GM12873 (cell line): ENCODE results near the gene AFAP1.

ENCODE experiments used
- TF ChIP-seq, protein P1 (sequence below): IDR thresholded peaks from 2 replicates; pipeline ENCODE4 v1.5.1; 2012; ENCODE audit warnings: low read depth, mild to moderate bottlenecking, moderate library complexity, low read length, control low read depth; ENCODE audit not compliant: insufficient read depth; ENCODE audit errors: missing control alignments

Gene AFAP1

DNA sequence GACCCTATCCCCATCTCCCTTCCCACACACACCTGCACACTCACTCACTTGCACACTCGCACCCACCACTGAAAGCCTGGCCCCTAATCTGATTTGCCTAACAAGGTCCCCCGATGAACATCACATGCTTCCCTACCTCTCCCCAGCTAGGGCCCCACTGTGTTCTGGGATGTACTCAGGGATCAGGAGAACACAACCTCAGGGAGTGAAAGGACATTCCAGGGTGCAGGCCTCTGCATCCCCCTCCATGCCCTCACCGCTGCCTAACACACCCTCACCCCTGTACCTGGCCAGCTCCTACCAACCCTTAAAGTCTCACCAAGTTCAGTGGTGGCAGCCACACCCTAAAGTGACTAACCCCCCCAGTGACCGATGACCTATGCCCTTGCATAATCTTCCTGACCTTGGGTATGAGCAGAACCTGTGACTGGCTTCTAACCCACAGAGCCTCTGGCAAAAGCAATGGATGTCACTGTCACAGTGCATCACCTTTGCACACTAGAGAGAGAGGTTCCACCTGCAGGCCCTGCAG lies 2.4 kb upstream of the AFAP1 start:
- TF ChIP-seq, protein P1, sequence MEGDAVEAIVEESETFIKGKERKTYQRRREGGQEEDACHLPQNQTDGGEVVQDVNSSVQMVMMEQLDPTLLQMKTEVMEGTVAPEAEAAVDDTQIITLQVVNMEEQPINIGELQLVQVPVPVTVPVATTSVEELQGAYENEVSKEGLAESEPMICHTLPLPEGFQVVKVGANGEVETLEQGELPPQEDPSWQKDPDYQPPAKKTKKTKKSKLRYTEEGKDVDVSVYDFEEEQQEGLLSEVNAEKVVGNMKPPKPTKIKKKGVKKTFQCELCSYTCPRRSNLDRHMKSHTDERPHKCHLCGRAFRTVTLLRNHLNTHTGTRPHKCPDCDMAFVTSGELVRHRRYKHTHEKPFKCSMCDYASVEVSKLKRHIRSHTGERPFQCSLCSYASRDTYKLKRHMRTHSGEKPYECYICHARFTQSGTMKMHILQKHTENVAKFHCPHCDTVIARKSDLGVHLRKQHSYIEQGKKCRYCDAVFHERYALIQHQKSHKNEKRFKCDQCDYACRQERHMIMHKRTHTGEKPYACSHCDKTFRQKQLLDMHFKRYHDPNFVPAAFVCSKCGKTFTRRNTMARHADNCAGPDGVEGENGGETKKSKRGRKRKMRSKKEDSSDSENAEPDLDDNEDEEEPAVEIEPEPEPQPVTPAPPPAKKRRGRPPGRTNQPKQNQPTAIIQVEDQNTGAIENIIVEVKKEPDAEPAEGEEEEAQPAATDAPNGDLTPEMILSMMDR = no peak

DNA sequence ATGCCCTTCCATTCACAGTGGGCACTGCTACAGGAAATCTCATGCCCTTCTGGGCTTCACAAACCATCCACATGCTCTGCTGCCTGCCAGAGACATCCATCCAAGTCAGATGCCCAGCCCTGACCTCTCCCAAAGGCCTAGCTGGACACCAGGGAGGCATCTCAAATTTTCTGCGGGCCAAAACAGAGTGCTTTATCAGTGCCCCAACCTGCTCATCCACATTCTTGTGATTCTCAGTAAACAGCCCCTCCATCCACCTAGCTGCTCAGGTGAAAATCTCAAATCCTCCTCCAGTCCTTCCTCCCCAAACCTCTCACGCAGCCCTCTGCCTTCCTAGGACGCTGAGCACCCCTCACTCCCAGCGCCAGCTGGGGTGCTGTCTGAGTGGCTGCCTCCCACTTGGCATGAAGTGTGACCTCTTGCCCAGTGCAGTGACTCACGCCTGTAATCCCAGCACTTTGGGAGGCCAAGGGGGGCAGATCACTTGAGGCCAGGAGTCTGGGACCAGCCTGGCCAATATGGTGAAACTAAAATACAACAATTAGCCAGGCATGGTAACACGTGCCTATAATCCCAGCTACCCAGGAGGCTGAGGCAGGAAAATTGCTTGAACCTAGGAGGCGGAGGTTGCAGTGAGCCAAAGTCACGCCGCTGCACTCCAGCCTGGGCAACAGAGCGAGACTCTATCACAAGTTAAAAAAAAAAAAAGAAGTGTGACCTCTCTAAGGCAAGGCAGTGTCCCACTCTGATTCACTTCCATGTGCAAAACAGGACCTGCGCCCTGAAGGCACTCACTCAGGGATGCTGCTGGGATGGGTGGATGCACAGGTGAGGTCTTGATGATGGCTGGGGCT lies 1.7 kb upstream of the AFAP1 start:
- TF ChIP-seq, protein P1 = no peak

DNA sequence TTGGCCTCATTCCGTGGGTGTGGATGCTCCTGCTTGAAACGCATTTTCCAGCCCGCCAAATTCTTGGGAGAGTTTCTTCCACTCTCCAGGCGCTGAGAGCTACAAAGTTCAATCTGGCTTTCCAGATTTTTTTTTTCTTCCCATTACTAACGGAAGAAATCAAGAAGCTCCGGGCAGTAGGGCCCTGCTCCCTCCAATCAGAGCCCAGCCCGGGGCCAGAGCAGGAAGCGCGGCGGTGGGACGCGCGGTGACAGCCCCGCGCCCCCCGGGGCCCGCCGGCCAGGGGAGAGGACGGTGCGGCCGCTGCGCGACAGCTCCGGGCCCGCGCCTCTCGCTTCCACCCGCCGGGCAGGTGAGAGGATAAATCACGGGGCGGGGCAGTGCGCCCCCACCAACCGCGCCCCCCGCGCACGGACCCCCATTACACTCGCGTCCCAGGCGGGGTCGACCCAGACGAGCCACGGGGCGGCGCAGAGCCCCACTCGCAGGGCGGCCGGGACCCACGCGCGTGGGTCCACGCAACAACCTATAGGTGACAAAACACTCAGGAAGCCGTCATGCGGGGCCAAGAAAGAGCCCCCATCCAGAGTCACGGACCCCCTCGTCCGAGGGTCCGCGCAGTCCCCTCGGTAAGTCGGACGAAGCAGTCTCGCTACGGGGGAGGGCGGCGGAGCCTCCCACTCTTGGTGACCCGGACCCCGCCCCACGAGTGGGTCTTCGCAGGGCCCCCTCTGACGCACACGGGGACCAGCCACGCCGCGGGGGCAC lies 868 bp downstream of the AFAP1 start:
- TF ChIP-seq, protein P1 = no peak

DNA sequence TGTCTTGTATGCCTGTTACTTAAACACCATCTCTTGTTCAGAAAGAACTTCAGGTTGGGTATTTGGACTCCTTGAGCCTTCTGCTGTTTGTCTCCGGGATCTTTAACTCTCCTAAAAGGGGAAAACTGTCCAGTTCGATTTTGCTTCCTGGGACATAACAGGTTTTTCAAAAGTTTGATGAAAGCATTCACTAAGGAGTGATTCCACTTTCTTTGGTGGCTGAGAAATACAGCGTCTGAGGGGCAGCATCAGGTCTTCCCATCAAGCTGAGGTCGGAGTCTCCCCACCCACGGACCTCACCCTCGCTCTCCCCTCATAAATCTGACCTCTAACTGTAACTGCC lies 1.4 kb downstream of the AFAP1 start:
- TF ChIP-seq, protein P1 = no peak

DNA sequence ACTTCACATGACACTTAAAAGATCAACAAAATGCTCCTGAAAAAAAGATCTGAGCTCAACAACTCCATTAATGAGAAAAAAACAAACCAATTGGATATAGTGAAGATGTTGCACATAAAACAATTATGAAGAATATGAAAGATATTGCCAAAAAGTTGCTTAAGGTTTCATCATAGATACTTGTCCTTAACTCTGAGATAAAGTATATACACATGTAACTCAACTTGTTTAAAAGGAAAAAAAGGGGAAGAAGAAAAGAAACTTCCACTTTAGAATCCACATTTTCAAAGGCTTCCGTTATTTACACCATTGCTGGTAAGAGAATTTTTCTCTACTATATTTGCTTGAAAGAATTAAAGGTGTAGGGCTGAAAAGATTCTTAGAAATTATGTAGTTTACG lies 2.7 kb downstream of the AFAP1 start:
- TF ChIP-seq, protein P1 = no peak

DNA sequence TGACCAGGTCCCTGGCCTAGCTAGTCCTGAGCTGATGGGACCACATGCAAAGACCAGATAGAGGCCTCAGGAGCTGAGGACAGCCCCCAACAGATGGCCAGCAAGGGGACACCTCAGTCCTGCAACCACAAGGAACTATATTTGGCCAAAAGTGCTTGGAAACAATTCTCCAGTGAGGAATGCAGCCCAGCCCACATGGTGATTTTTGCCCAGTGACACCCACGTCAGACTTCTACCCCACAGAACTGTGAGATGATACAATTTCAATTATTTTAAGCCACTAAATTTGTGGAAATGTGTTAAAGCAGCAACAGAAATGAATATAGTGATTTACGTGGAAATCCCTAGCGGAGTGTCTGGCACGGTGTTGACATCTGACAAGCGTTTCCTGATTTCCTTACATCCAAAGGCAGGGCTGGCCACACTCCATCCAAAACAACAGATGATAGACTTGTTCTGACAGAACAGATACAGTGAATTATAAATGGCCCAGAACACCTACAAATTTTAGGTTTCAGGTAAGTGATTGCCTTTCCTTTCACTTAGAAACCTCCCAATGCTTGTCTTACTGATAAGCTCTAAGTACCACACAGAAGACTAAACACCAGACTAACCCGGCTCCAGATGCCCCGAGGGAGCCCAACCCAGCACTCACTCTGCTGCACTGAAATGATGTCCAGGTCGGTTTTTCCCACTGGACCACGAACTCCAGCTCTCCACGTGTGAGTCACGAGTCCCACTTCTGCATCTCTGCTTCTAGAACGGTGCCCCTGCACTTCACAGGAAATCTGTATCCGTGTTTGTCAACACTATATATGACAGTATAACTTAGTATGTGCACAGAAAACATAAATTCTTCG lies 5.8 kb downstream of the AFAP1 start:
- TF ChIP-seq, protein P1 = no peak
